ENCODE results near the gene PLD6.
A peak's percentile ranks its signal among the peaks of the same experiment; 100 is the strongest.

Gene PLD6

GRCh38 chr17:17226451-17227265 is 20.5 kb upstream of the PLD6 start:
- no peak for DNase-seq (ENCODE audit: low spot score)

GRCh38 chr17:17225901-17226300 is 19.8 kb upstream of the PLD6 start:
- DNase-seq (ENCODE audit: low spot score), result no peak

- no peak for DNase-seq (ENCODE audit: low spot score)
These were observed 18.0 kb upstream of the PLD6 start for GRCh38 chr17:17224137-17224536.

GRCh38 chr17:17223736-17224135 is 17.6 kb upstream of the PLD6 start:
- no peak for DNase-seq (ENCODE audit: low spot score)

GRCh38 chr17:17221329-17221728 is 15.2 kb upstream of the PLD6 start:
- DNase-seq (ENCODE audit: low spot score), result no peak

- DNase-seq (ENCODE audit: low spot score), result no peak
These were observed 14.4 kb upstream of the PLD6 start for GRCh38 chr17:17220529-17220928.

- no peak for DNase-seq (ENCODE audit: low spot score)
These were observed 11.9 kb upstream of the PLD6 start for GRCh38 chr17:17217995-17218394.

- no peak for DNase-seq (ENCODE audit: low spot score)
These were observed 10.6 kb upstream of the PLD6 start for GRCh38 chr17:17216776-17217175.

- DNase-seq (ENCODE audit: low spot score), result no peak
These were observed 10.1 kb upstream of the PLD6 start for GRCh38 chr17:17216236-17216635.

GRCh38 chr17:17215575-17215974 is 9.4 kb upstream of the PLD6 start:
- no peak for DNase-seq (ENCODE audit: low spot score)

- DNase-seq (ENCODE audit: low spot score), result no peak
These were observed 8.7 kb upstream of the PLD6 start for GRCh38 chr17:17214646-17215436.

GRCh38 chr17:17213775-17214174 is 7.6 kb upstream of the PLD6 start:
- DNase-seq (ENCODE audit: low spot score), result no peak

- DNase-seq (ENCODE audit: low spot score), result no peak
These were observed 1.9 kb upstream of the PLD6 start for GRCh38 chr17:17207998-17208397.

GRCh38 chr17:17206913-17207335 is 791 bp upstream of the PLD6 start:
- no peak for DNase-seq (ENCODE audit: low spot score)

GRCh38 chr17:17205368-17206123 is 587 bp downstream of the PLD6 start:
- peak; percentile 61 for DNase-seq (ENCODE audit: low spot score)

- no peak for DNase-seq (ENCODE audit: low spot score)
These were observed 1.4 kb downstream of the PLD6 start for GRCh38 chr17:17204635-17205231.

- no peak for DNase-seq (ENCODE audit: low spot score)
These were observed 2.0 kb downstream of the PLD6 start for GRCh38 chr17:17204041-17204591.

GRCh38 chr17:17203173-17203730 is 2.9 kb downstream of the PLD6 start:
- DNase-seq (ENCODE audit: low spot score), result no peak

- DNase-seq (ENCODE audit: low spot score), result no peak
These were observed 4.2 kb downstream of the PLD6 start for GRCh38 chr17:17201907-17202306.

- DNase-seq (ENCODE audit: low spot score), result no peak
These were observed 4.9 kb downstream of the PLD6 start for GRCh38 chr17:17201271-17201670.

- DNase-seq (ENCODE audit: low spot score), result no peak
These were observed 5.3 kb downstream of the PLD6 start for GRCh38 chr17:17200831-17201230.

- DNase-seq (ENCODE audit: low spot score), result no peak
These were observed 5.8 kb downstream of the PLD6 start for GRCh38 chr17:17200311-17200710.

All from NAMALWA (cell line).